NCI-H226 (cell line): ENCODE results near the gene ZMIZ2.
"Not testable (repeated sequence)": the region's sequence is repeated elsewhere in the genome, so short reads cannot be mapped to it uniquely, and the experiment has no call there.

Experiments used
- DNase-seq: peaks from one replicate; pipeline ENCODE4 v3.0.0-alpha.2; 2015

ZMIZ2 gene

DNA sequence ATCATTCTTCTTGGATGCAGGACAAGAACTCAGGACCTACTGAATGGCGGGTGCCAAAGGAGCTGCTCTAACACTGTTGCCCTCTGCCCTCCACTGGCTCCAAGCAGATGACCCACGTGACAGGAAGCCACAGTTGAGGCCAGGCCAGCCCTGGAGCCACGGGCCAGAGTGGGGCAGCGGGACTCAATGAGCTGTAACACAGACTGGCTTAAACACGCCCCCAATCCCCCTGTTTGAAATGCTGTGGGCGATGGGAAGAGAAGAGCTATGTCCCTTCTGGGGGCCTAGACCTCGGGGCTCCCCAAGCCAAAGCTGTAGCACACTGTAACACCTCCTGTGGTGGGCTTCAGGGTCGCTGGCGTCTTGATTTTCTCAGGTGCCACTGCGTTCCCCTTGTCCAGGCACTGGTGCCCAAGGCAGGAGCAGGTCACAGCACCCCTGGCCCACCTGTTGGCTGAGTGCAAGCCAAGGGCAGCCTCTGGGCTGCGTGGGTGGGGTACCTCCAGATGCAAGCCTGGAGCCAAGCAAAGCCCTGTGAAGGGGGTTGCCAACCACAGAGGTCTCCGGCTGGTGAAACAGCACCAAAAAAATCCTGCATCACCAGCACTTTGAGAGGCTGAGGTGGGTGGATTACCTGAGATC is 18.6 kb upstream of the ZMIZ2 start:
- DNase-seq, result no peak

DNA sequence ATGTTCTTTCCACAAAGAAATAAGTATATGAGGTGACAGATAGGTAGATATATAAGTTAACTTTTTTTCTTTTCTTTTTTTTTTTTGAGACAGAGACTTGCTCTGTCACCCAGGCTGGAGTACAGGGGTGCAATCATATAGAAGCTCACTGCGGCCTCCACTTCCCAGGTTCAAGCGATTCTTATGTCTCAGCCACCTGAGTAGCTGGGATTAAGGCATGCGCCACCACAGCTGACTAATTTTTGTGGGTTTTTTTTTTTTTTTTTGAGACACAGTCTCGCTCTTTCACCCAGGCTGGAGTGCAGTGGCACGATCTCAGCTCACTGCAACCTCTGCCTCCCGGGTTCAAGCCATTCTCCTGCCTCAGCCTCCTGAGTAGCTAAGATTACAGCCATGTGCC is 15.7 kb upstream of the ZMIZ2 start:
- not testable (repeated sequence) for DNase-seq

DNA sequence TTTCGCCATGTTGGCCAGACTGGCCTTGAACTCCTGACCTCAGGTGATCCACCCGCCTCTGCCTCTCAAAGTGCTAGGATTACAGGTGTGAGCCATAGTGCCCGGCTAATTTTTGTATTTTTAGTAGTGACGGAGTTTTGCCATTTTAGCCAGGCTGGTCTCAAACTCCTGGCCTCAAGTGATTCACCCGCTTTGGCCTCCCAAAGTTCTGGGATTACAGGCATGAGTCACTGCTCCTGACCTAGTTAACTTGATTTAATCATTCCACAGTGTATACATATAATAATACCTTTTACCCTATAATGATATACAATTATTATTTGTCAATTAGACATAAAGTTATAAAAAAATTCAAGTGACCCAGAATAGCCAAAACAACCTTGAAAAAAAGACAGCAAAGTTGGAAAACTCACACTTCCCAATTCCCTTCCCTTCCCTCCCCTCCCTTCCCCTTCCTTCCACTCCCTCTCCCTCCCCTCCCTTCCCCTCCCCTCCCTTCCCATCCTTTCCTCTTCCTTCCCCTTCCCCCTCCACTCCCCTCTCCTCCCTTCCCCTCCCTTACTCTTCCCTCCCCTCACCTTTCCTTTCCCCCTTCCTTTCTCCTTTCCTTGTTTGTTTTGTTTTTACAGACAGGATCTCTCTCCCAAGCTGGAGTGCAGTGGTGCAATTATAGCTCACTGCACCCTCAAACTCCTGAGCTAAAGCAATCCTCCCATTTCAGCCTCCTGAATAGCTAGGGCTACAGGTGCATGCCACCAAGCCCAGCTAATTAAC is 14.8 kb upstream of the ZMIZ2 start:
- peak; percentile 90 for DNase-seq

DNA sequence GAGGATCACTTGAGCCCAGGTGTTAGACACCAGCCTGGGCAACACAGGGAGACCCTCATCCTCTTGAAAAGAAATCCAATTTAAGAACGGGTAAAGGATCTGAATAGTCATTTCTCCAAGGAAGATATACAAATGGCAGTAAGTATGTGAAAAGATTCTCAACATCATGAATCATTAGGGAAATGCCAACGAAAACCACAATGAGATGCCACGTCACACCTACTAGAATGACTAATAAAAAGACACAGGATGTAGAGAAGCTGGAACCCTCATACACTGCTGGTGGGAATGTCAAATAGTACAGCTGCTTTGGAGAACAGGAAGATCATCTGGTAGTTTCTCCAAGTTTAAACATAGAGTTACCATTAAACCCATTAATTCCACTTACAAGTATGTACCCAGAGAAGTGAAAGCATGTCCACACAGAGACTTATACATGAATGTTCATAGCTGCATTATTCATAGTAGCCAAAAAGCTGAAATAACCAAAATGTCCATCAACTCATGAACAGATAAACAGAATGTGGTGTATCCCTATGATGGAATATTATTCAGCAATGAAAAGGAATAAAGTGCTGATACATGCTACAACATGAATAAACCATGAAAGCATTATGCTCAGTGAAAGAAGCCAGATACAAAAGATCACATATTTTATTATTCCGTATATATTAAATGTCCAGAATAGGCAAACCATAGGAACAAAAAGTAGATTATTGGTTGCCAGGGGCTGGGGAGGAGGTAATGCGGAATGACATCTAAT is 13.1 kb upstream of the ZMIZ2 start:
- peak; percentile 98 for DNase-seq

DNA sequence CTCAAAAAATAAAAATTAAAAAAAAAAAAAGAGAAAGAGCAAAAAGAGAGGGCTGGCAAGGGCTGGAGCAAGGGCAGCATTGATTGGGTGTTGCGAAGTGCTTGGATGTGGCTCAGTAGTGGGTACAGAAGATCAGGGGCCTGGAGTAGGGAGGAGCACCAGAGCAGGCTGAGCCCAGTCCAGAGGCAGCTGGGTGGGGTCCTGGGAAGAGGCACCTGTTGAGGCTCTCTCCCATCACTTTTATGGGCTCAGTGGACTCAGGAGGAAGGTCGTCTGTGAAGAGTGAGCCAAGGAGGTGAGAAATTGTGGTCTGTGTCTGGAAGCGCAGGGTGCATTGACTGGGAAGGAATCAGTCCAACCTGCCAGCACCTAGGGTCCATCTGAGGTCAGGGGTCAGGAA is 11.8 kb upstream of the ZMIZ2 start:
- DNase-seq, result no peak

DNA sequence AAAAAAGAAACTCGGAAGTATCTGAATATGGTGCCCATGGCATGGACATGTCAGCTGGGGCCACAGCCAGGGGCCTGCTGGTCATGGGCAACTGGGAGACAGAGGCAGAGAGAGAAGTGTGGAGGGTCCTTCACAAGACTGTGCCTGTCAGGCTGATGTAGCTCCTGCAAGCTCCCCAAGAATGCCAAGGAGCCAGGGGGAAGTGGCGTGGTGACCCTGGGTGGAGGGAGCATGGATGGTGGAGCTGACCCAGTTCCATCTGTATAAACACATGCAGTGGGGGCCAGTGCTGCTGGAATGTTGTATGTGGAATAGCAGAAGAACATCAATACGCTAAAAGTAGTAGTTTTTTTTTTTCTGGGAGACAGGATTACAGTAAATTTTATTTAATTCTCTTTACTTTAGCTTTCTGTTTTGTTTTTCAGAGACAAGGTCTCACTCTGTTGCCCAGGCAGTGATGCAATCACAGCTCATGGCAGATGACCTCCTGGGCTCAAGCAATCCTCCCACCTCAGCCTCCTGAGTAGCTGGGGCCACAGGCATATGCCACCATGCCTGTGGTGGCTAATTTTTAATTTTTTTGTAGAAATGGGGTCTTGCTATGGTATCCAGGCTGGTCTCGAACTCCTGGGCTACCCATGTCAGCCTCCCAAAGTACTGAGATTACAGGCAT is 10.5 kb upstream of the ZMIZ2 start:
- DNase-seq, result no peak

DNA sequence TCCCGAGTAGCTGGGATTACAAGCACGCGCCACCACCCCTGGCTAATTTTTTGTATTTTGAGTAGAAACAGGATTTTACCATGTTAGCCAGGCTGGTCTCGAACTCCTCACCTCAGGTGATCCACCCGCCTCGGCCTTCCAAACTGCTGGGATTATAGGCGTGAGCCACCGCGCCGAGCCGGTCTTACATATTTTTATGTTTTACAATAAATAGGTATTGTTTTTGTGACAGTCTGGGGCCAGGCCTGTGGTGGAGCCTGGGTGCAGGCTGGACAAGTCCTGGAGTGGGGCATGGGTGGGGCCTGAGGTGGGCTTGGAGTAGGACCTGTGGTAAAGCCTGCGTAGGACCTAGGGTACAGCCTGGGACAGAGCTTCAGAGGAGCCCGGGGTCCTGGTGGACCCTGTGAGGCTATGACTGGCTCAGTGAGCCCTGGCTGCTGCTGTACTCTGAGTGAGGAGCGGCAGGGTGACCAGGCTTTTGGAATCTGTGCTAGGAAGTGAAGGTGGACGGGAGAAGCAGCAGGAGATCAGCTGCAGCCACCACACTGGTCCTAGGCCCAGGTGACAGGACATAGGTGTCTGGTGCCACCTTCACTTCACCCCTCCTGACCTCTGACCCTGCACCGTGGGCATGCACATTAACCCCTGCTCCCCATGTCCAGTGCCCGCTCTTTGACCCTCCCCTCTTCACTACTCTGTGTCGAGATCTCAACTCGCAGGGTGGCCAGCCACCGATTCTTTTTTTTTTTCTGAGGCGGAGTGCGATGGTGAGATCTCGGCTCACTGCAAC is 9.6 kb upstream of the ZMIZ2 start:
- no peak for DNase-seq

DNA sequence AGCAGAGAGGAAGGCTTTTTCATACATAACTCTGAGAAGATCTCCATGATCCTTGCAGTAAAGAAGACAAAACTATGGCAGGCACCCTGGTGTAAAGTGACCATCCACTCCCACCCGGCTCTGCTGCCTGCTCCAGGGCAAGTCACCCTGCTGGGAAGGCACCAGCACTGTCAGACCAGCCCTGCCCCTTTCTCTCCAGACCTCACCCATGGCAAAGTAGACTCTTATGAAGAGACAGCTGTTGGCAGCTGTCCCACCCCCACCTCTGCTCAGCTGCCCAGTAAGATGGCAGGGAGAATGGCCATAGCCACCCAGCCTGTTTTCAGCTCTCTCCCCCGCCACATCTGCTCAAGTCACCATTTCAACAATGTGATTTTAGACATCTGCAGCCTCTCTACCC is 8.6 kb upstream of the ZMIZ2 start:
- no peak for DNase-seq

DNA sequence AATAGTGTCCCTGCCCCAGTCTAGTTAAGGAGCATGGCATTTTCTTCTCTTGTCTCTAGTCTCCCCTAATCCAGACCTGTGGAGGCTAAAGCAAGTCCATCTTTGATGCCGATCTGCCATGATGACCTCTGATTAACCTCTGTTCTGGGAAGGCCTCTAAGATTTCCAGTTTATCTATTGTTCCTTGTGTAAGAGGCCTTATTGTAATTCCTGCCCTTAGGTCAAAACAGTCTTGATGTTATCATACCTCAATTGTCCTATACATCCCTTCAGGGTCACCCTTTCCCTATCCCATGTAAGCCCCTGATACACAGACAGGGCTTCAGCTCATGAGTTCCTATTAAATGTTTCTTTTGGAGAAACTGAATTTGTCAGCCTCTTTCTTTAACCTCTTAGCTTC is 4.9 kb upstream of the ZMIZ2 start:
- DNase-seq, result no peak

DNA sequence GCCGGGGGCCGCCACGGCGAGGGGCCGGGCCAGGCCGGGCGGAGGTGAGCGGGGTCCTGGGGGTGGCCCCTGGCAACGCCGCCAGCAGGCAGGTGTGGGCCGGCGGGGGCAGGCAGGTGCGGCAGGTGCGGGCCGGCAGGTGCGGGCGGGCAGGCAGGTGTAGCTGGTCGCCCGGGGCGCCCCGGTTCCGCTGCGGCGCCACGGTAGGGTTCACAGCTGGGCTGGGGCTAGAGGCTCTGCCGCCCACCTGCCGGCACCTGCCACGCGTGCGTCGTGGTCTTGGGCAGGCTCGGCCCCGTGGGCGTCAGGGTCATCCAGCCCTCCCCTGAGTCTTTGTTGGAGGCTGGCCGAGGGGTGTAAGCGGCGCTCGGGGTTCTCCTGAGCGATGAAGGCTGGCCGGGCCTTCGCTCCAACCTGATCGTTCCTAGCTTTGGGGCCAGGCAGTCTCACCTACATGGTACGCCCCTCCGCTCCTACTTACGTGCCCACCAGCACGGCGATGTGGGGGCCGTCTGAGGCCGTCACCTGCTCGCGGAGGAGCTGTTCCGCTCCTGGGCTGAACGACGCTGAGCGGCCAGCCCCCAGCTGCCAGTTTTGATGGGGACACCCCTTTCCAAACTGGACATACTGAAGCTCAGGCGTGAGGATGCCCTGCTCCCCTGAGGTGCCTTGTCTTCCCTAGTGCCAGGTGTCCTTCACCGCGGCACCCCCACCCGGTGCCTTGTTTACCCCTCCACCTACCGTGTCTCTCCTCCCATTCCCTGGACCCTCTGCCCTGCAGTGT is 493 bp downstream of the ZMIZ2 start:
- DNase-seq, result no peak

DNA sequence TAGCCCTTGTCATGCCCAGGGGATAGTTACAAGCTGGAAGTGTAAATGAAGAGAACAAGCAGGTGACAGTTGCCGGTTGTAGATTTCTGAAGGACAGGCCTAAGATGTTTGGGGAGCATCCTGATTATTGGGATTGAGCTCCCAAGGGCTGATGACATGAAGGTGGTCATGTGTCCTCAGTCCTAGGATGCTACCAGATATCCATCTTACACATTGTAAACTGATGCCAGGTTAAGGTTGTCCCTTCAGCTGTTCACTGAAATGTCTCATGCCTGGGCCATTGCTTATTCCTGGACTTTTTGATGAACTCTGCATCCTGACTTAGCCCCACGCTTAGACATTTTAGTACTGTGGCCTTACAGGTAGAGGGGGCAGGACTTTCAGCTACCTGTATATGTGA is 1.3 kb downstream of the ZMIZ2 start:
- DNase-seq, result no peak

DNA sequence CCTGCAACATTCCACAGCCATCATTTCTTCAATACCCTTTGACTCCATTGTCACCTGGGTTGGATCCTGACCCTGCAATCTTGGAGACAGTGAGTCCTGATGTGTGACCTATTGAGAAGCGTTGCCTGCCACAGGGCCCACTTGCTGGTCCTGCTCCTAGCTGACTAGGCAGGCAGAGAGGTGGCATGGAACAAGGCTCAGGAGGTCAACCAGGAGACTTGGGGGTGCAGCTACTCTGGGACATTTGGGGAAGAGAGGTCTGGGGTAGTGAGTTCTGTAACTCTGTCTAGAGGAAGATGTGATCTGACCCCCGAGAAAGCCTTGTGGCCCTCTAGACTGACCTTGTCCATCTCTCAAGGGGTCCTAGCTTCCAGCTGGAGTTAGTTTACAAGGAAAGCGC is 1.8 kb downstream of the ZMIZ2 start:
- no peak for DNase-seq

DNA sequence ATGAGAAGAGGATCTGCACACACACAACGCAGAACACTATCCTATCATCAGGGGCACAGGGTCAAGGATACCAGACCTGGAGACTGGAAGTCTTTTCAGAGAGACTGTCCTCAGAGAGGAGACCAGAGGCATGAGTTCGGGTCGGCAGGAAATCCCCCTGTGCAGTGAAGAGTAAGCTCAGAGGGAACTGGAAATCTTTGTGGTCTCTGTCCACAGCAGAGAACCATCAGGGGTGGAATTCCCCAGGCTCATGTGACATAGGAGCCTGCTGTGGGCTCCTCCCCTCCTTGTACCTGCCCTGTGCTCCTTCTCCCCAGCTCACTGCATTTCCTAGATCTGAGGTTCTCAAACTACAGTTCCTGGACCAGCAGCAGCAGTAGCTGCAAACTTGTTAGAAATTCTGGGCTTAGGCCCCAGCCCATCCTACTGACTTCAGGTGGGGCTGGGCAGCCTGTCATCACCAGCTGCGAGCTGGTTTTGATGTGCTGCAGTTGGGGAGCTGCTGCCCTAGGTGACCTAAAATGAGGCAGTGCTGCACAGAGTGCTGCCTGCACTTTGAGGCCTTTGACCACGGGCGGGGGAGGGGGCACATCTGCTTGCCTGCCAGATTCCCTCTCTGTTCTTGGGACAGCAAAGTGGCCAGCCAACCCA is 2.4 kb downstream of the ZMIZ2 start:
- DNase-seq, result peak; percentile 48

DNA sequence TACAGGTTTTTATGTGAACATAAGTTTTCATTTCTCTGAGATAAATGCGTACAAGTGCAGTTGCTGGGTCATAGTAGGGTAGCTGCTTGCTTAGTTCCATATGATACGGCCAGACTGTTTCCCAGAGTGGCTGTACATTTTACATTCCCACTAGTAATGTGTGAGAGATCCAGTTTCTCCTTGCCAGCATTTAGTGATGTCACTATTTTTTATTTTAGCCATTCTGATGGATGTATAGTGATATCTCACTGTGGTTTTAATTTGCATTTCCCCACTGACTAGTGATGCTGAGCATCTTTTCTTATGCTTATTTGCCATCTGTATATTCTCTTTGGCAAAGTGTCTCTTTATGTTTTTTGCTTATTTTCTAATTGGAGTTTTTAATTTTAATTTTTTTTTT is 4.2 kb downstream of the ZMIZ2 start:
- no peak for DNase-seq

DNA sequence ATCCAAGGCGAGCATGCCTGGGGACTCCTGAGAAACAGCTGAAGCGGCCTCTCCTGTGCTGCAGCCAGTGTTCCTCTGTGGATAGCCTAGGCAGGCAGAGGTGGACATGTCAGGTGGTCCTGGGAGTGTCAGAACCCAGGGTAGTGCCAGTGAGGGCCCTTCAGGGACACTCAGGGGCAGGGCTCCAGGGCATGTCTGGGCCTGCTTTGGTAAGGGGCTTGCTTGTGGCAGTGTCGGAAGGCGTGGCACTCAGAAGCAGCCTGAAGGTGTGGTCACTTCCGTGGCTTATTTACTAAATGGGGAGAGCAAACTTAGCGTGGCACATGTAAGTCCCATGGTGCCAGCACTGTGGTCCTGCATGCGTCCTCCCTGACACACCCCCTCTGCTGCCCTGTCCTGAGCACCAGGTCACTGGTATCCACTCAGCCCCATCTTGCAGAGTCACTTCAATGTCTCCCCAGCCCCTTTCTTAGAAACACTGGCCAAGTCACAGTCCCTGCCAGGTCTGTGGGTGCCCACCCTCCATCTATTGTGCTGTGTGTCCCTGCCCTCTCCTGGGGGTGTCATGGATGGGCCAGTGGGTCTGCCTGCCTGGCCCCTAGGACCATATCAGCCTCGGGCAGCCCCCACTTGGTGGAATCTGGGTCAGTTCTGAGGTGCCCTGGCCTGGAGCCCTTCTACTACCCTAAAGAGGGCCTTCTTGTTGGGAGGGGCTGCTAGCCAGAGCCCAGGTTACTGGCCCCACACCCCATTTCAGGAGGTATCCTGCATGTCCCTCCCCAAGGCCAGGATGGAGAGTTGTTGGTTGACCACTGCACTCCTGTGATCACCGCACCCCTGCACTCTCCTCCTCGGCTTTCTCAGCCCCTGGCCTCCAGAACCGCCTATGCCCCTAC is 6.4 kb downstream of the ZMIZ2 start:
- DNase-seq, result no peak

DNA sequence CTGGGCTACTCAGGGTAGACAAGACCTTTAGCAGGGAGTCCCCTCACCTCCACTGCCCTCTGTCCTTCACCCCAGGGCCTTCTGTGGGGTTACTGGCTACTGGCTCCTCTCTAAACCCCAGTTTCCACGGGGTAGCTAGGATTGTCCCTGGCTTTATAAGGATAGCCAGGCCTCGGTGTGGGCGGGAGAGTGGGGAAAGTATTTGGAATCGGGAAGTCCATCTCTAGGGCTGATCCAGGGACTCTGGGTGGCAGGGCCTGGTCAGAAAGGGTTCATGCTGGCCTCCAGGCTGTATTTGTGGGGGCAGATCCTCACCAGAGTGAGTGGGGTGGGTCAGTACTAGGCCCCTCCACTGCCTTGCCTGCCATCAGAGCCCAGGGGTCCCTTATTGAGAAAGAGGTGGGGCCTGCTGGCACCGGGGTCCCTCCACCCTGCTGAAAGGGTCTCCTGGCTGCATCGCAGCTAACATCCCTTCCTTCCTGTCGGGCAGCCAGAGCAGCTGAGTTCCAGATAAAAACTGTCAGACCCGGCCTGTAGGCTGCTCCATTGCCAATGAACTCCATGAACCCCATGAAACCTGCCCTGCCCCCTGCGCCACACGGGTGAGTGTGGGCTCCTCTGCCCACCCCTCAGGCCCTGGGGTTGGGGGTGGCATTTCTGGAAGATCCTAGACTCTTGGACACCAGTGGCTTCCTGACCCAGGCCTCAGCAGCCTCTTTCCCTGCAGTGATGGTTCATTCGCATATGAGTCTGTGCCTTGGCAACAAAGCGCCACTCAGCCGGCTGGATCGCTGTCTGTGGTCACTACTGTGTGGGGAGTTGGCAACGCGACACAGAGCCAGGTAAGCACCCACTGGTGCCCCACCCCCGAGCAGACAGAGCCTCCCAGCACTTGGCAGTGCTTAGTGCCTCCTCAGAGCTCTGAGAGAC is 7.3 kb downstream of the ZMIZ2 start:
- DNase-seq, result no peak

DNA sequence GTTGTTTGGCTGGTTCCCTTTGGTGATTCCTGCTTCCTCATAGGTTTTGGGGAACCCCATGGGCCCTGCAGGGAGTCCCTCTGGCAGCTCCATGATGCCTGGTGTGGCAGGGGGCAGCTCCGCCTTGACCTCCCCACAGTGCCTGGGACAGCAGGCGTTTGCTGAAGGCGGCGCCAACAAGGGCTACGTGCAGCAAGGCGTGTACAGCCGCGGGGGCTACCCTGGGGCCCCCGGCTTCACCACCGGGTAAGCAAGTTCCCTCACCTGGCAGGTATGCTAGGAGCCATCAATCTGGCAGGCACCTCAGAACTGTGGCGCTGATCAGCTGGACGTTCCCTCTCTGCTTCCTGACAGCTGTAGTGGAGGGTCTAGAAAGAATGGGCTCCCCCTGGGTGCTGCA is 8.3 kb downstream of the ZMIZ2 start:
- no peak for DNase-seq

DNA sequence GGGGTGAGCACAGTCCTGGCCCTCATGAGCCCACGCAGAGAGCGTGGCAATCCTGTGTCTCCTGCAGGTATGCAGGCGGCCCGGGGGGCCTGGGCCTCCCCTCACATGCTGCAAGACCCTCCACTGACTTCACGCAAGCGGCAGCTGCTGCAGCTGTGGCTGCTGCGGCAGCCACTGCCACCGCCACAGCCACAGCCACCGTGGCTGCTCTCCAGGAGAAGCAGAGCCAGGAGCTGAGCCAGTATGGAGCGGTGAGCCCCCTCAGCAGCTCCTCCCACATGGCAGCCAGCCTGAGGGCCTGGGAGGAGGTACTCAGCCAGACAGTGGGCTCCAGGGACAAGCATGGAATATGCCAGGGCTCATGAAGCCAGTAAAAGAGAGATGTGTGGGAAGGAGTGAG is 8.7 kb downstream of the ZMIZ2 start:
- no peak for DNase-seq

DNA sequence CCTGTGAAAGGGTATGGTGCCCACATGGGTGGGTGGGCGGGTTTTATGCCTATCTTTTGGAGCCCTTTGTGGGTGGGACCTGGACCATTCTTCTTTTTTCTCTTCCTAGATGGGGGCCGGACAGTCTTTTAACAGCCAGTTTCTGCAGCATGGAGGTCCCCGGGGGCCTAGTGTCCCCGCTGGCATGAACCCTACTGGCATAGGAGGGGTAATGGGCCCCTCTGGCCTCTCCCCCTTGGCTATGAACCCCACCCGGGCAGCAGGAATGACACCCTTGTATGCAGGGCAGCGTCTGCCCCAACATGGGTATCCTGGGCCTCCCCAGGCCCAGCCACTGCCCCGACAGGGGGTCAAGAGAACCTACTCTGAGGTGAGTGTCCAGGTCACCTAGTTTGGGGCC is 9.1 kb downstream of the ZMIZ2 start:
- DNase-seq, result no peak
